GM23338 (cell line): ENCODE results near the gene CEACAM5.
A peak's percentile ranks its signal among the peaks of the same experiment; 100 is the strongest.

Experiments used
- CTCF ChIP-seq, 2 experiments: fragments of 200-600 bp in 1 of 2; sonication (generic) in 1 of 2; conservative IDR thresholded peaks; 2 replicates each; pipeline versions ENCODE4 v1.5.1 to v1.6.1; 2016 to 2017; ENCODE audit warnings: antibody characterized with exemption in 2 of 2, low read depth in 2 of 2, mild to moderate bottlenecking in 2 of 2, moderate library complexity in 1 of 2
- EZH2phosphoT487 ChIP-seq: fragments of 200-600 bp; sonication (generic); IDR thresholded peaks from one replicate; pipeline ENCODE4 v1.8.1; 2018; ENCODE audit warnings: antibody characterized with exemption; ENCODE audit not compliant: unreplicated experiment
- NANOG ChIP-seq: IDR thresholded peaks from 2 replicates; pipeline ENCODE4 v1.6.1; 2016; ENCODE audit warnings: antibody characterized with exemption, borderline replicate concordance
- POLR2AphosphoS5 ChIP-seq: IDR thresholded peaks from 2 replicates; pipeline ENCODE4 v1.6.1; 2016; ENCODE audit warnings: antibody characterized with exemption, low read depth
- TF ChIP-seq, protein P1 (sequence below): IDR thresholded peaks from one replicate; pipeline ENCODE4 v1.6.1; 2018; ENCODE audit warnings: antibody characterized with exemption; ENCODE audit not compliant: unreplicated experiment

GRCh38 chr19:41753159-41753558, 44.7 kb downstream of the CEACAM5 start:
- TF ChIP-seq CTCF (conservative IDR thresholded peaks at IDR 0.05; ENCODE audit: low read depth in 2 of 2) (peak; percentile 84 to 93), POLR2AphosphoS5 (no peak), NANOG (no peak), EZH2phosphoT487 (no peak)
- TF ChIP-seq, protein P1, sequence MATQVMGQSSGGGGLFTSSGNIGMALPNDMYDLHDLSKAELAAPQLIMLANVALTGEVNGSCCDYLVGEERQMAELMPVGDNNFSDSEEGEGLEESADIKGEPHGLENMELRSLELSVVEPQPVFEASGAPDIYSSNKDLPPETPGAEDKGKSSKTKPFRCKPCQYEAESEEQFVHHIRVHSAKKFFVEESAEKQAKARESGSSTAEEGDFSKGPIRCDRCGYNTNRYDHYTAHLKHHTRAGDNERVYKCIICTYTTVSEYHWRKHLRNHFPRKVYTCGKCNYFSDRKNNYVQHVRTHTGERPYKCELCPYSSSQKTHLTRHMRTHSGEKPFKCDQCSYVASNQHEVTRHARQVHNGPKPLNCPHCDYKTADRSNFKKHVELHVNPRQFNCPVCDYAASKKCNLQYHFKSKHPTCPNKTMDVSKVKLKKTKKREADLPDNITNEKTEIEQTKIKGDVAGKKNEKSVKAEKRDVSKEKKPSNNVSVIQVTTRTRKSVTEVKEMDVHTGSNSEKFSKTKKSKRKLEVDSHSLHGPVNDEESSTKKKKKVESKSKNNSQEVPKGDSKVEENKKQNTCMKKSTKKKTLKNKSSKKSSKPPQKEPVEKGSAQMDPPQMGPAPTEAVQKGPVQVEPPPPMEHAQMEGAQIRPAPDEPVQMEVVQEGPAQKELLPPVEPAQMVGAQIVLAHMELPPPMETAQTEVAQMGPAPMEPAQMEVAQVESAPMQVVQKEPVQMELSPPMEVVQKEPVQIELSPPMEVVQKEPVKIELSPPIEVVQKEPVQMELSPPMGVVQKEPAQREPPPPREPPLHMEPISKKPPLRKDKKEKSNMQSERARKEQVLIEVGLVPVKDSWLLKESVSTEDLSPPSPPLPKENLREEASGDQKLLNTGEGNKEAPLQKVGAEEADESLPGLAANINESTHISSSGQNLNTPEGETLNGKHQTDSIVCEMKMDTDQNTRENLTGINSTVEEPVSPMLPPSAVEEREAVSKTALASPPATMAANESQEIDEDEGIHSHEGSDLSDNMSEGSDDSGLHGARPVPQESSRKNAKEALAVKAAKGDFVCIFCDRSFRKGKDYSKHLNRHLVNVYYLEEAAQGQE = no peak
